Liver (tissue), 9 donors: Measurements from ENCODE around the gene CAPSL. TPM values are rescaled to one million over a fixed set of nuclear protein-coding genes. Genes with fewer than 3 reads are reported as not detected.

Experiments
- DNase-seq: peaks from one replicate; pipeline ENCODE4 v3.0.0-alpha.2; 2017; ENCODE audit warnings: low spot score
- H3K27ac ChIP-seq, 2 donors: one replicate each; pipeline ENCODE4 v1.7.0; 2013; ENCODE audit warnings: inconsistent platforms in 2 of 2, low read length in 2 of 2, control low read depth in 1 of 2, low read depth in 1 of 2, mild to moderate bottlenecking in 1 of 2
- H3K27me3 ChIP-seq, 4 donors: one replicate each; pipeline versions ENCODE4 v1.6.1 to v1.7.0; 2013; ENCODE audit warnings: low read length in 3 of 4, inconsistent platforms in 1 of 4, mild to moderate bottlenecking in 1 of 4, moderate library complexity in 1 of 4; ENCODE audit not compliant: control insufficient read depth in 4 of 4, insufficient read depth in 4 of 4
- H3K36me3 ChIP-seq, 4 donors: one replicate each; pipeline versions ENCODE4 v1.6.1 to v1.7.0; 2013; ENCODE audit warnings: low read length in 3 of 4, mild to moderate bottlenecking in 3 of 4, low read depth in 1 of 4, moderate library complexity in 1 of 4; ENCODE audit not compliant: control insufficient read depth in 4 of 4, insufficient read depth in 3 of 4
- H3K4me1 ChIP-seq, 4 donors: one replicate each; pipeline versions ENCODE4 v1.6.1 to v1.7.0; 2013; ENCODE audit warnings: low read length in 3 of 4, mild to moderate bottlenecking in 3 of 4, moderate library complexity in 1 of 4; ENCODE audit not compliant: control insufficient read depth in 4 of 4, insufficient read depth in 4 of 4
- H3K4me3 ChIP-seq, 3 donors: one replicate each; pipeline versions ENCODE4 v1.6.1 to v1.7.0; 2013; ENCODE audit warnings: low read length in 3 of 3, control low read depth in 1 of 3, low read depth in 1 of 3, mild to moderate bottlenecking in 1 of 3
- H3K9ac ChIP-seq, 2 donors: one replicate each; pipeline ENCODE4 v1.7.0; 2013; ENCODE audit warnings: low read length in 2 of 2, mild to moderate bottlenecking in 2 of 2, moderate library complexity in 2 of 2, control low read depth in 1 of 2, low read depth in 1 of 2
- H3K9me3 ChIP-seq, 4 donors: one replicate each; pipeline versions ENCODE4 v1.6.1 to v1.7.0; 2013; ENCODE audit warnings: low read length in 3 of 4; ENCODE audit not compliant: control insufficient read depth in 4 of 4
- ATF3 ChIP-seq: IDR thresholded peaks from 2 replicates; pipeline ENCODE4 v1.6.1; 2016; ENCODE audit warnings: antibody characterized with exemption
- CTCF ChIP-seq: fragments of 150-350 bp; IDR thresholded peaks from 2 replicates; pipeline ENCODE4 v1.5.1; 2017; ENCODE audit warnings: improper control_type of control experiment, low read depth, low read length; ENCODE audit not compliant: missing input control
- FOXA1 ChIP-seq: IDR thresholded peaks from 2 replicates; pipeline ENCODE4 v1.6.1; 2016; ENCODE audit warnings: antibody characterized with exemption
- FOXA2 ChIP-seq: IDR thresholded peaks from 2 replicates; pipeline ENCODE4 v1.6.1; 2016; ENCODE audit warnings: antibody characterized with exemption
- HNF4A ChIP-seq, 2 donors: conservative IDR thresholded peaks; 2 replicates each; pipeline ENCODE4 v1.6.1; 2016; ENCODE audit warnings: antibody characterized with exemption in 2 of 2, mild to moderate bottlenecking in 2 of 2
- HNF4G ChIP-seq: IDR thresholded peaks from 2 replicates; pipeline ENCODE4 v1.6.1; 2016; ENCODE audit warnings: antibody characterized with exemption
- JUND ChIP-seq, 2 donors: IDR thresholded peaks; 2 replicates each; pipeline ENCODE4 v1.6.1; 2016; ENCODE audit warnings: antibody characterized with exemption in 2 of 2
- NR2F2 ChIP-seq: IDR thresholded peaks from 2 replicates; pipeline ENCODE4 v1.6.1; 2016; ENCODE audit warnings: antibody characterized with exemption
- RAD21 ChIP-seq, 2 donors: IDR thresholded peaks; 2 replicates each; pipeline ENCODE4 v1.6.1; 2016; ENCODE audit warnings: antibody characterized with exemption in 2 of 2, mild to moderate bottlenecking in 2 of 2
- REST ChIP-seq: IDR thresholded peaks from 2 replicates; pipeline ENCODE4 v1.6.1; 2016; ENCODE audit warnings: antibody characterized with exemption, mild to moderate bottlenecking
- RXRA ChIP-seq, 2 donors: IDR thresholded peaks; 2 replicates each; pipeline ENCODE4 v1.6.1; 2017 to 2018; ENCODE audit warnings: antibody characterized with exemption in 2 of 2, mild to moderate bottlenecking in 1 of 2
- SP1 ChIP-seq: IDR thresholded peaks from 2 replicates; pipeline ENCODE4 v1.6.1; 2018; ENCODE audit warnings: antibody characterized with exemption, mild to moderate bottlenecking
- TAF1 ChIP-seq: conservative IDR thresholded peaks from 2 replicates; pipeline ENCODE4 v1.6.1; 2016; ENCODE audit warnings: antibody characterized with exemption, mild to moderate bottlenecking
- ZBTB33 ChIP-seq: IDR thresholded peaks from 2 replicates; pipeline ENCODE4 v1.6.1; 2016; ENCODE audit warnings: antibody characterized with exemption
- polyA plus RNA-seq, 2 donors: library from polyadenylated mRNA; stranded (reverse) in 1 of 2; unstranded in 1 of 2; fragments of 200-250 nt in 1 of 2; fragments of >200 nt in 1 of 2; fragmentation: Nextera tagmentation in 1 of 2; extraction: Ambion mirVana in 1 of 2; gene quantifications; one replicate each; pipeline versions ENCODE4 v1.2.1 to v1.2.3, GENCODE V29; 2013 to 2015
- total RNA-seq, 2 donors: library from RNA; depleted of rRNA; stranded (reverse); fragments of >200 nt; gene quantifications; one replicate each; pipeline ENCODE4 v1.2.3, GENCODE V29; 2014
- donor health status: healthy.
- donor health status: healthy.
- donor health status: healthy.
- donor health status: healthy.
- donor health status: healthy.

The CAPSL gene
- total and polyA plus RNA-seq, 4 donors, result 0.37 TPM; not detected in 3

GRCh38 chr5:35879096-35879495, 59.3 kb downstream of the CAPSL start (continued):
- no peak for TF ChIP-seq HNF4G

- H3K27me3 ChIP-seq, result no peaks in the 10 kb centered on the region
- DNase-seq, result no peak
These were observed 60.3 kb downstream of the CAPSL start for GRCh38 chr5:35878079-35878478.

More at GRCh38 chr5:35878079-35878478, 60.3 kb downstream of the CAPSL start:
- H3K4me3 ChIP-seq, result no peak overlapping the region
- no peaks in the 10 kb centered on the region for H3K36me3 ChIP-seq
- no peaks in the 10 kb centered on the region for H3K9me3 ChIP-seq
- TF ChIP-seq RAD21 (IDR thresholded peaks at IDR 0.05) (no peak), REST (no peak), RXRA (IDR thresholded peaks at IDR 0.05) (no peak), HNF4A (conservative IDR thresholded peaks at IDR 0.05) (no peak), ZBTB33 (no peak), NR2F2 (no peak), HNF4G (no peak), SP1 (no peak), ATF3 (no peak), TAF1 (no peak), JUND (IDR thresholded peaks at IDR 0.05) (no peak), FOXA1 (no peak), CTCF (no peak), FOXA2 (no peak)
- no peak overlapping the region for H3K27ac ChIP-seq
- no peaks in the 10 kb centered on the region for H3K4me1 ChIP-seq
- no peak overlapping the region for H3K9ac ChIP-seq
